Transverse colon (tissue), 4 donors: ENCODE data around the gene ZNF23. TPM values are rescaled to one million over a fixed set of nuclear protein-coding genes. Genes with fewer than 3 reads are reported as not detected.

Experiments used
- DNase-seq: peaks from one replicate; pipeline ENCODE4 v3.0.0-alpha.2; 2019
- H3K27ac ChIP-seq, 4 donors: fragments of 200-600 bp; sonication (generic); 2 replicates each; pipeline ENCODE4 v1.5.1; 2016 to 2018; ENCODE audit warnings: inconsistent platforms in 4 of 4
- H3K27me3 ChIP-seq: fragments of 200-600 bp; sonication (generic); 2 replicates; pipeline ENCODE4 v1.5.1; 2017; ENCODE audit warnings: inconsistent platforms
- H3K36me3 ChIP-seq, 4 donors: fragments of 200-600 bp; sonication (generic); 2 replicates each; pipeline ENCODE4 v1.5.1; 2017 to 2019; ENCODE audit warnings: inconsistent platforms in 4 of 4
- H3K4me1 ChIP-seq, 4 donors: fragments of 200-600 bp; sonication (generic); 2 replicates each; pipeline ENCODE4 v1.5.1; 2017 to 2020; ENCODE audit warnings: inconsistent platforms in 4 of 4
- H3K4me3 ChIP-seq, 4 donors: fragments of 200-600 bp; sonication (generic); 1 replicate in 1 of 4; 2 replicates in 3 of 4; pipeline versions ENCODE4 v1.5.1 to v1.6.1; 2017 to 2019; ENCODE audit warnings: inconsistent platforms in 4 of 4
- H3K9me3 ChIP-seq, 2 donors: fragments of 200-600 bp; sonication (generic); 2 replicates each; pipeline ENCODE4 v1.5.1; 2017 to 2019; ENCODE audit warnings: inconsistent platforms in 2 of 2
- CTCF ChIP-seq, 5 experiments: fragments of 200-600 bp in 3 of 5; fragments of 450-650 bp in 2 of 5; sonication (generic) in 3 of 5; IDR thresholded peaks; 1 replicate in 2 of 5; 2 replicates in 3 of 5; pipeline ENCODE4 v1.5.1; 2016 to 2017; ENCODE audit warnings: antibody characterized with exemption in 5 of 5, inconsistent platforms in 3 of 5, mild to moderate bottlenecking in 2 of 5, moderate library complexity in 1 of 5
- EP300 ChIP-seq: sonication (generic); formaldehyde crosslinking; IDR thresholded peaks from one replicate; pipeline ENCODE4 v1.6.1; 2017; ENCODE audit warnings: antibody characterized with exemption, low read depth
- POLR2A ChIP-seq: fragments of 450-650 bp; IDR thresholded peaks from one replicate; pipeline ENCODE4 v1.6.1; 2016; ENCODE audit warnings: antibody characterized with exemption, mild to moderate bottlenecking, moderate library complexity
- POLR2AphosphoS5 ChIP-seq, 3 donors: sonication (generic); formaldehyde crosslinking; IDR thresholded peaks; one replicate each; pipeline ENCODE4 v1.6.1; 2016; ENCODE audit warnings: antibody characterized with exemption in 3 of 3
- WGBS, 2 donors: methylation state at CpG; one replicate each; pipeline ENCODE4 v1.1.5; 2018; ENCODE audit warnings: low coverage in 1 of 2; 5-methylcytosine and 5-hydroxymethylcytosine counted together
- in situ Hi-C, 4 donors: fragments of 200-750 bp; cut with MboI; loops; one replicate each; pipeline versions ENCODE4 v1.15.0 to v1.15.1; 2017; ENCODE audit warnings: low sequenced_read_pairs in 3 of 4, low pct_ligation_motif_present in 1 of 4, low pct_unique_long_range_greater_than_20kb in 1 of 4
- intact Hi-C: fragments of 100-400 bp; cut with DNase I; formaldehyde crosslinking; loops from one replicate; pipeline ENCODE4 v1.15.1; 2023; ENCODE audit warnings: low total_unique reads
- total RNA-seq, 4 donors: library from RNA; depleted of rRNA; stranded (reverse); fragments of >200 nt; gene quantifications; one replicate each; pipeline ENCODE4 v1.1.0, GENCODE V29; 2016

The ZNF23 gene
- total RNA-seq, 4 donors from 2014 or later: 5.0 to 12.2 (median 7.0) TPM

GRCh38 chr16:71489122-71489521 is 27.1 kb upstream of the ZNF23 start, which contains the start of gene ZNF19:
TSS of gene ZNF19 (minus strand) at chr16:71489324. CDS start at chr16:71482114, 7,210 bp downstream.
- H3K9me3 ChIP-seq: no peaks in the 10 kb centered on the region
- 90% methylated on average over 22 of the region's 22 CpGs; no CpG with 5 or more reads in 1 of the 2 donors for WGBS, 2 donors
- intact Hi-C loops (no loop called here), in situ Hi-C loops (no loop called here)
- TF ChIP-seq EP300: no peak
- no peak for TF ChIP-seq POLR2AphosphoS5 (IDR thresholded peaks at IDR 0.05)
- TF ChIP-seq CTCF (IDR thresholded peaks at IDR 0.05): no peak
- H3K4me3 ChIP-seq: no peak within 1 kb of the TSS
- DNase-seq: no peak
- H3K4me1 ChIP-seq: peaks cover 0 to 4% (median 3%) of the 10 kb centered on the region in 4 donors
- no peaks in the 10 kb centered on the region for H3K27me3 ChIP-seq
- H3K36me3 ChIP-seq: no peaks in the 10 kb centered on the region
- H3K27ac ChIP-seq: no peak within 1 kb of the TSS

- H3K4me1 ChIP-seq: peaks cover 0 to 9% (median 6%) of the 10 kb centered on the region in 4 donors
- 0 to 2% methylated on average over 8 to 38 of the region's 44 CpGs for WGBS, 2 donors
Measured at GRCh38 chr16:71484006-71484893, 22.2 kb upstream of the ZNF23 start.

GRCh38 chr16:71482569-71482968 is 20.5 kb upstream of the ZNF23 start:
- intact Hi-C loops: loop anchor here (5.0 kb wide), 1 partner anchor 325 kb away; the partner anchor contains the start of gene AP1G1
- in situ Hi-C loops: no loop called here
- Histone ChIP-seq H3K27ac (no peak overlapping the region), H3K4me3 (no peak overlapping the region), H3K27me3 (no peaks in the 10 kb centered on the region), H3K36me3 (peaks cover 0 to 10% (median 4%) of the 10 kb centered on the region in 4 donors), H3K9me3 (no peaks in the 10 kb centered on the region), H3K4me1 (peaks cover 0 to 9% (median 6%) of the 10 kb centered on the region in 4 donors)
- 89 to 92% methylated on average over 3 to 5 of the region's 5 CpGs for WGBS, 2 donors
- TF ChIP-seq POLR2AphosphoS5 (IDR thresholded peaks at IDR 0.05): no peak
- TF ChIP-seq POLR2A: no peak
- TF ChIP-seq EP300: no peak
- no peak for TF ChIP-seq CTCF (IDR thresholded peaks at IDR 0.05)
- DNase-seq: no peak

More at GRCh38 chr16:71484006-71484893, 22.2 kb upstream of the ZNF23 start:
- TF ChIP-seq EP300 (no peak), POLR2A (peak; percentile 81), CTCF (IDR thresholded peaks at IDR 0.05) (no peak), POLR2AphosphoS5 (IDR thresholded peaks at IDR 0.05) (peak; percentile 75 to 87 (median 85))
- intact Hi-C loops: loop anchor here (1.0 to 5.0 kb wide), 2 partner anchors 22 to 323 kb away; partner anchors contain the start of genes AP1G1 and ZNF23
- no peaks in the 10 kb centered on the region for H3K27me3 ChIP-seq
- peak overlapping the region; percentile 79 to 91 (median 86) for H3K4me3 ChIP-seq
- peak overlapping the region; percentile 96 to 99 (median 98) for H3K27ac ChIP-seq
- in situ Hi-C loops: no loop called here
- DNase-seq: peak; percentile 89
- H3K9me3 ChIP-seq: no peaks in the 10 kb centered on the region
- H3K36me3 ChIP-seq: no peaks in the 10 kb centered on the region

- H3K27ac ChIP-seq: no peak overlapping the region
- WGBS, 2 donors: 83 to 98% methylated on average over 2 of the region's 2 CpGs
- no peaks in the 10 kb centered on the region for H3K9me3 ChIP-seq
- no peak for DNase-seq
- in situ Hi-C loops (no loop called here), intact Hi-C loops (loop anchor here (5.0 kb wide), 1 partner anchor 326 kb away; the partner anchor contains the start of gene AP1G1)
- no peak overlapping the region for H3K4me3 ChIP-seq
- peaks cover 0 to 25% (median 4%) of the 10 kb centered on the region in 4 donors for H3K36me3 ChIP-seq
- TF ChIP-seq POLR2A (no peak), CTCF (IDR thresholded peaks at IDR 0.05) (no peak), EP300 (no peak), POLR2AphosphoS5 (IDR thresholded peaks at IDR 0.05) (no peak)
- H3K4me1 ChIP-seq: peaks cover 0 to 9% (median 6%) of the 10 kb centered on the region in 4 donors
- no peaks in the 10 kb centered on the region for H3K27me3 ChIP-seq
Measured at GRCh38 chr16:71480956-71481355, 18.9 kb upstream of the ZNF23 start.
